IPS-18c (cell line): Measurements from ENCODE around the gene PIGR.

ENCODE experiments used
- H3K4me3 ChIP-seq: 2 replicates; pipeline ENCODE4 v1.7.0; 2013; ENCODE audit warnings: low read depth, mild to moderate bottlenecking, low read length, moderate library complexity; ENCODE audit not compliant: insufficient read depth
- H3K9me3 ChIP-seq: one replicate; pipeline ENCODE4 v1.6.1; 2013; ENCODE audit warnings: mild to moderate bottlenecking, low read length, moderate library complexity; ENCODE audit not compliant: control insufficient read depth, insufficient read depth

PIGR gene

GRCh38 chr1:206963119-206963712 is 16.9 kb upstream of the PIGR start:
- H3K9me3 ChIP-seq, result no peaks in the 10 kb centered on the region

GRCh38 chr1:206962272-206962671 is 16.0 kb upstream of the PIGR start:
- no peaks in the 10 kb centered on the region for H3K9me3 ChIP-seq
- H3K4me3 ChIP-seq, result no peak overlapping the region

More at GRCh38 chr1:206963119-206963712, 16.9 kb upstream of the PIGR start:
- H3K4me3 ChIP-seq, result no peak overlapping the region

- no peaks in the 10 kb centered on the region for H3K9me3 ChIP-seq
- no peak overlapping the region for H3K4me3 ChIP-seq
These were observed 15.4 kb upstream of the PIGR start for GRCh38 chr1:206961668-206962067.

- Histone ChIP-seq H3K4me3 (no peak overlapping the region), H3K9me3 (no peaks in the 10 kb centered on the region)
These were observed 14.6 kb upstream of the PIGR start for GRCh38 chr1:206960676-206961386.

GRCh38 chr1:206958144-206958543 is 11.9 kb upstream of the PIGR start:
- Histone ChIP-seq H3K4me3 (no peak overlapping the region), H3K9me3 (no peaks in the 10 kb centered on the region)

- no peak overlapping the region for H3K4me3 ChIP-seq
- no peaks in the 10 kb centered on the region for H3K9me3 ChIP-seq
These were observed 11.4 kb upstream of the PIGR start for GRCh38 chr1:206957639-206958038.

- H3K9me3 ChIP-seq, result peaks cover 4% of the 10 kb centered on the region
- no peak overlapping the region for H3K4me3 ChIP-seq
These were observed 9.5 kb upstream of the PIGR start for GRCh38 chr1:206955476-206956451.

- no peak overlapping the region for H3K4me3 ChIP-seq
- peaks cover 4% of the 10 kb centered on the region for H3K9me3 ChIP-seq
These were observed 8.4 kb upstream of the PIGR start for GRCh38 chr1:206954459-206955342.

GRCh38 chr1:206953626-206954025 is 7.4 kb upstream of the PIGR start:
- no peak overlapping the region for H3K4me3 ChIP-seq
- peaks cover 4% of the 10 kb centered on the region for H3K9me3 ChIP-seq

GRCh38 chr1:206953126-206953525 is 6.9 kb upstream of the PIGR start:
- peaks cover 4% of the 10 kb centered on the region for H3K9me3 ChIP-seq
- no peak overlapping the region for H3K4me3 ChIP-seq

GRCh38 chr1:206952171-206952570 is 5.9 kb upstream of the PIGR start:
- Histone ChIP-seq H3K9me3 (peaks cover 4% of the 10 kb centered on the region), H3K4me3 (no peak overlapping the region)

GRCh38 chr1:206951318-206952100 is 5.2 kb upstream of the PIGR start:
- Histone ChIP-seq H3K9me3 (peaks cover 4% of the 10 kb centered on the region), H3K4me3 (no peak overlapping the region)

- Histone ChIP-seq H3K9me3 (peaks cover 4% of the 10 kb centered on the region), H3K4me3 (no peak overlapping the region)
These were observed 3.4 kb upstream of the PIGR start for GRCh38 chr1:206949641-206950040.

GRCh38 chr1:206949208-206949607 is 2.9 kb upstream of the PIGR start:
- Histone ChIP-seq H3K4me3 (no peak overlapping the region), H3K9me3 (peaks cover 4% of the 10 kb centered on the region)

- Histone ChIP-seq H3K9me3 (peaks cover 4% of the 10 kb centered on the region), H3K4me3 (no peak overlapping the region)
These were observed 989 bp upstream of the PIGR start for GRCh38 chr1:206947255-206947654.

- no peaks in the 10 kb centered on the region for H3K9me3 ChIP-seq
- no peak overlapping the region for H3K4me3 ChIP-seq
These were observed 487 bp downstream of the PIGR start for GRCh38 chr1:206945779-206946178.
